Activated T-cell treated with anti-CD3 and anti-CD28 coated beads, Interleukin-2, amount 50 U/mL, for 1 hour (primary cell): Measurements from ENCODE around the gene ABCB8.

Experiments
- DNase-seq: peaks from one replicate; pipeline ENCODE4 v3.0.0-alpha.2; 2020

The ABCB8 gene

DNA sequence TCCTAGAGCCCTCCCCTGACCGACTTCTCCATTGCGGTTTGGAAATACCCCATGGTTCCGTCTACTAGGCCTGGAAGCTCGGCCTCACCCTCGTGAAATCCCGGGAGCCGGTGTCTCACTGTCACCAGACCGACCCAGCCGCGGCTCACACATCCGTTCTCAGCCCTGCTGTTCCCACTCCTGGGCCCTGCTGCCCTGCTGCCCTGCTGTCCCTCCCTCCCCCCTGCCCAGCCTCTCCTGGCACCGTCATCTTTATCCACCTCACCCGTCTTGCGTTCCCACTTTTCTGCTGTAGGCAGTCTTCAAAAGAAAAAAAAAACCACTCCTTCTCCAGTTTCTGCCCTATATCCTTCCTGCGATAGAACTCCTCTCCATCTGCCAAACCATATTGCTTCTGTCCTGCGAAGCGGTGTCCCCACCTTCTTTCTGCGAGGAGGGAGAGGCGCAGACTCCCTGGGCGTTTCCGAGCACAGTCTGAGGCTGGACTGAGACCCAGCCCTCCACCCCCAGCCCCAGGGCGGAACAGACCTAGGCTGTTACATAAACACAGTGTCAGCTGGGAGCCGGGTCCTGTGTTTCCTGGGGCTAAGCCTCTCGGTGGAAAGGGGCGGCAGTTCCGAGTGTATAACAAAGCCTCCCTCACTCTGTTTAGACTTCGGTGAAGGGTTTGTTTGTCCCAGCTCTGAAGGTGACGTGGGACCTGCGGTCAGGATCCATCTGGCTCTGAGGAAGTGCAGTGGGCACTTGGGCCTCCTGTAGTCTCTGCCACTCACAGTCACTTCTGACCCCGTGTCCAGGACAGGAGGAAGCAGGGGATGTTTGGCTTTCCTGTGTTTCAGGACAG is 60.8 kb downstream of the ABCB8 start:
- no peak for DNase-seq

DNA sequence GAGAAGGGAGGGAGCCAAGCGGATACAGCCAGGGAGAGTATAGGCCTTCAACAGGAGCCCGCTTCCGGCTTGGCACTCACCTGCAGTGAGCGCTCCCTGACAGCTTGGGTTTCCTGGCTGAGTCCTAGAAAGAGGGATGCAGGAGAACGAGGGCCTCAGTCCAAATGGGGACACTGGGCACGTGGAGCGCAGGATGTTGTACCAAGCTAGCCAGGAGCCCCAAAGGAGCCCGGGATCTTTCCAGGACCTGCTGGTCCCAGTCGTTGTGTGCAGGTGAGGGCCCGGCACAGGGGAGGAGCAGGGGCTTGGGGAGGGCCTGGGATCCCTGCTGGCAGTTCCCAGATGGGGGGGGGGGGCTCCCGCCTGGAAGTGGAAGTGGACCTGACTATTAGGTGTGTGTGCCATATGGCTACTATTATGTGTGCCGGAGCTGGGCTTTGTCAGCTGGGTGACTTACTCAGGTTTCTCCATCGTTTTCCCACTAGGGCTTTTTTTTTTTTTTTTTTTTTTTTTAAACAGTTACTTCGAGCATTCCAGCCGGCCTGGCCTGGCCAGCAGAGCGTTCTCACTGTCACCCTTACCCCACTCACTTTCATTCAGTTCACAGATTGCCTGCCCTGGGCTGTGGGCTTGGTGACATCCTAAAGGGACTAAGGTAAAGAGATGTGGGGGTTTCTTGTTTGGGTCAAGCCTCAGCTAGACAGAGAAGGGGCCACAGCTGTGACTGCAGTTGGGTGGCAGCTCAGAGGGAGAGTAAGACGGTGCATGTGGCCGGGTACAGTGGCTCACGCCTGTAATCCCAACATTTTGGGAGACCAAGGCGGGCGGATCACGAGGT is 61.9 kb downstream of the ABCB8 start:
- no peak for DNase-seq

DNA sequence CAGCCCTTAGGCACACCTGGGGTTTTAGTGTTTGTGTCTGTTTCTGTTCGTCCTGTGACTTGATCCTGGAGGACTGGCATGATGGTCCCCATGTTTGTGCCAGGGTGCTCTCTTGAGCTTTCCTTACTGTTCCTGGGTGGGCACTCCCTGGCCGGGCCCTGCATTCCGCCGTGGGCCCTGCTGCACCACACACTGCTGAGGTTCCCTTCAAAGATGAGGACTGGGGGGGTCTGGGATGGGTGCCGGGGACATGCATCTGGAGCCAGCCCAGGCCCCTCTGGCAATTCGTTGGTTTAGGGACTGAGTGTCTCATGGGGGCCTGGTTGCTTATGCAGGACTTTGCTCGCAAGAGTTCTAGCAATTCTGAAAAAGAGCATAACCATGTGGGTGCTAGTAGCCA is 62.8 kb downstream of the ABCB8 start:
- no peak for DNase-seq

DNA sequence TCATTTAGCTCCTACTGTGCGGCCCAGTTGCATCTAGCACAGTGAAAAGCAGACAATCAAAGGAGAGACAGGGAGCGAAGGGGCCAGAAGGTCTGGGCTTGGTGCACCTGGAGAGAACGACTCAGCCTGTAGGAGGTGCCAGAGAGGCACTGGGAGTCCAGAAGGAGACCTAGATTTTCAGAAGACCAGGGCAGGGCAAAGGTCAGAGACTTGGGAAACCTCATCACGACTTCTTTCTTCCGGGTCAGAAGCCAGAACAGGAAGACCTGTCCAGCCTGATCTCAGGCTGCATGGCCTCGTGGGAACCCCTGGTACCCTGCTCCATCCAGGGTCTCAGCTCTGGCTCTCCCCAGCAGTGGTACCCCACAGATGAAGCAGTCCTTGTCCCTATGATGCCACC is 63.2 kb downstream of the ABCB8 start:
- DNase-seq: no peak

DNA sequence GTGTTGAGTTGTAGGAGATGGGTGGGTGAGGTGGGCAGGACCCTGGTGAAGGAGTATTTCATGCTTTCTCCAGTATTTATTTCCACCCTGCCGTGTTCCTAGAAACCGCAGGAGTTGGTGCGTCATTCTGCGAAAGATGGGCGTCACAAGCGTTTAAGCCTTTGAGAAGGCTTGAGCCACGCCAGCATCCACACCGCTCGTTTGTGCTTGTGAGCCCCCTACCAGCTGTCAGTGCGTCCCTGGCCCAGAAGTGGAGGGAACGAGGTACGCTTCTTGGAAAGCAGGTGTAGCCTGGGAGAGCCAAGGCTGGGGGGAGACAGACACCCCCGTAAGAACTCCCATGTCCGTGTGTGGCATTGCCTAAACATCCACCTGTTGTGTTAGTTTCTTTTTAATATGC is 63.7 kb downstream of the ABCB8 start:
- DNase-seq: no peak

DNA sequence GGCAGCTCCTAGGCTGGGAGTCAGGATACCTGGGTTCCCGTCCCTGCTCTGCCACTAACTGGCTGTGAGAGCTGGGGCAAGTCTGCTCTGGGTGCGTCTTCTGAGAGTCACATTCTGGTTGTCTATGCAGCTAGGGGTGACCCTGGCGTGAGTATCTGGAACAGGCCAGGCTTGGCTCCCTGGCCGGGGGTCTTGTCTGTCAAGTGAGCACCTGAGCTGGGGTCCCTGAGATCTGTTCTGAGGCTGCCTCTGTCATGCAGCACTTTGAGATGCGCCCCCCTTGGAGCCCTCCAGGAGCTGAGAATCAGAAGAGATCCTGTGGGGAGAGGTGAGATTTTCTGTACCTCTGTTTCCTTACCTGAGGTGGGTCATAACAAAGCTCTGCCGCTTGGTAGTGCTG is 65.5 kb downstream of the ABCB8 start:
- no peak for DNase-seq

DNA sequence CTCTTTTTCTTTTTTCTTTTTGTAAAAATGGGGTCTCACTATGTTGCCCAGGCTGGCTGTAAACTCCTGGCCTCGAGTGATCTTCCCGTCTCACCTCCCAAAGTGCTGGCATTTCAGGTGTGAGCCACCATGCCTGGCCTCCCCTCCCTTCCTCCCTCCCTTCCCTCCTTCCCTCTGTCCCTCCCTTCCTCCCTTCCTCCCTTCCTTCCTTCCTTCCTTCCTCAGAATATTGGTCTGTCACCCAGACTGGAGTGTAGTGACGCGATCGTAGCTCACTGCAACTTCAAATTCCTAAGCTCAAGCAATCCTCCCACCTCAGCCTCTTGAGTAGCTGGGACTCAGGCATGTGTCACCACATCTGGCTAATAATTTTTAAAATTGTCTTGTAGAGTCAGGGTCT is 66.4 kb downstream of the ABCB8 start:
- DNase-seq: no peak

DNA sequence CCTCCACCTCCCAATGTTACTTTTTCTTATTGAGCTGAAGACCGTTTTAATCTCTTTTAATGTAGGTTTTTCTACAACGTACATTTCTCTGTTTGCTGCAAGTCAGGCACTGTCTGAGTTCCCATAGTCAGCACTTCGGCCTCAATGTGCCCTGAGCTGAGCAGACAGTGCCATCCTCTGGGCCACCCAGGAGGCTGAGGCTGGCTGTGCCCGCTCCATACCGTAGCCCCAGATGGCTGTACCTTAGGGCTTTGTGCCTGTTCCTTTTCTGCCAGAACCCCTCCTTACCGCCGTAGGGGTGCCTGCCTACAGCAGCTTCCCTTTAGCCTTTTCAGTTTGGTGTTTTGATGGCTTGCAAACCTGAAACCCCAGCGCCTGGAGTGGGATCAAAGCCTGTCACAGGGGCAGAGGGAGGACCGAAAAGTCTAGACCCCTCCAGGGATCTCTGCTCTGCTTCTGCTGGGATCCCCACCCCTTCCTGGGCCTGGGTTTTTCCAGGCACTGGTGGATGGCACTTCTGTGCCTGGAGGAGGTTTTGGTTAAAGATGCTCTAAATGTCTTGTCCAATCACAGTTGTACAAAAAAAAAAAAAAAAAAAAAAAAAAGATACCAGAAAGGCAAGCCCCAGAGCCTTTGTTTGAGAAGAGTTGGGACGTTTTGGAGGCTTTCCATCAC is 67.0 kb downstream of the ABCB8 start:
- no peak for DNase-seq

DNA sequence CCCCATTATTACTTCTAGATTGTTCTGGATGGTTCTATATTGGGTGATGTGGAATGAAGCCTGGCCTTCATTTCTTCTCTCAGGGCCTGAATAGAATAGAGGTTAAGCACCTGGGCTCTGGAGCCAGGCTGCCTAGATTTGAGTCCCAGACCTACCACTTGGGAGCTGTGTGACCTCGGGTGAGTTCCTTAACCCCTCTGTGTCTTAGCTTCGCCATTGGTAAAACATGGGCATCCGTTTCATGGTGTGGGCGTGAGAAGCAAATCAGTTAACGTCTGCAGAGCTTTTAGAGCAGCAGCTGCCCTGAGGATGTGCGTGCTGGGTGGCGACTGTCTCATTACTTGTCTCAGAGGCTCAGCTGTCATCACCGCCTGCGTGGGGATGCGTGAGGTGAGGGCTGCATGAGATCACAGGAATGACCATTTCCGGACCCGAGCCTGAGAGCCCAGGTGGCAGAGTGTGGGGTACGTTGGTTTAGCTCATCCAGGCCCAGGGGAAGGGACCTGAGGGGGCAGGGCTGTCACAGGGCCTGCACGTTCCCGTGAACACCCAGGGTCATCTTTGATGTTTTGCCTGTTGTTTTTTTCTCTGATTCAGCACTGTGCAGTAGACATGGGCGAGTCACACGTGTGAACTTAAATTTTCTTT is 67.7 kb downstream of the ABCB8 start:
- no peak for DNase-seq
